Neuron (in vitro differentiated cells): ENCODE measurements around the gene SPX.

Experiments used
- H2AFZ ChIP-seq: one replicate; pipeline ENCODE4 v1.6.1; 2013; ENCODE audit warnings: low read depth, mild to moderate bottlenecking, inconsistent platforms, low read length, moderate library complexity
- H3K27me3 ChIP-seq: one replicate; pipeline ENCODE4 v1.6.1; 2013; ENCODE audit warnings: low read length; ENCODE audit not compliant: insufficient read depth
- H3K36me3 ChIP-seq: one replicate; pipeline ENCODE4 v1.6.1; 2013; ENCODE audit warnings: low read length; ENCODE audit not compliant: insufficient read depth
- H3K4me1 ChIP-seq: one replicate; pipeline ENCODE4 v1.6.1; 2013; ENCODE audit warnings: low read length; ENCODE audit not compliant: insufficient read depth
- H3K4me3 ChIP-seq: 2 replicates; pipeline ENCODE4 v1.5.1; 2013; ENCODE audit warnings: mild to moderate bottlenecking, low read length, moderate library complexity
- H3K9me3 ChIP-seq: one replicate; pipeline ENCODE4 v1.6.1; 2013; ENCODE audit warnings: low read length

SPX gene

DNA sequence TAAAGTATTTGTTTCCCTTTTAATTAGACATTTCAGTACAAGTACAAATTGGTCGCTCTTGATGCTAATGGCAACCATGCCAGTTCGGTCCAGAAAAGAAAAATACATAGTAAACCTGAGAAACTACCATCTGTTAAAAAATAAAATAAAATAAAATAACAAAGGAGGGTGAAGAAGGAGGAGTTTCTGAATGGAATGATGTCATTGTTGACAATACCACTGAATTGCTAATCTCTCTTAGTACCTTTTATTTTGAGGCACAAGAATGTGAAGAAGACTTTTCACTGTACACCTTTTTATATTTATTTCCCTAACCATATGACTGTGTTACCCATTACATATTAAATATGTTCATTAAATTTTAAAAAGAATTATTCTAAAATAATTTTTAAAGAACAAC, 19.5 kb downstream of the SPX start:
- H3K4me3 ChIP-seq: no peak overlapping the region
- no peaks in the 10 kb centered on the region for H3K27me3 ChIP-seq
- no peaks in the 10 kb centered on the region for H3K9me3 ChIP-seq
- no peak overlapping the region for H2AFZ ChIP-seq
- no peaks in the 10 kb centered on the region for H3K4me1 ChIP-seq
- H3K36me3 ChIP-seq: no peaks in the 10 kb centered on the region

DNA sequence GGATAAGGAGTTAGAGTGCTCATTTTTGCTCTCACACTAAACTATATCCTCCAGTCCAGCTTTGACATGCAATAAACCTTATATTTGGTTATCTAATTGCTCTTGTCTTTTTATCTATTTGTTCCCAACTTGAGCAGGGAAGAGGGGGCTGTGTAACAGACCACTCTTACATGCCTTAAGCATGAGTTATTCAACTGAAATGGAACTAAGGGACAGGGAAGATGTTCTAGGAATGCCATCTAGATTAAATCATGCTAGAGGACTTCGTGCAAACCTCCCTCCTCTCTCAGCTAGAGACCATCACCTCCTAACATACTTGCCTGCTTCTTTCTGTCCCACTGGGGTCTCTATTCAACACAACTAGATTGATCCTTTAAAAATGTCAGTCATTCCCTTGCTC, 20.6 kb downstream of the SPX start:
- Histone ChIP-seq H3K4me3 (no peak overlapping the region), H3K4me1 (no peaks in the 10 kb centered on the region), H2AFZ (no peak overlapping the region), H3K36me3 (no peaks in the 10 kb centered on the region), H3K9me3 (no peaks in the 10 kb centered on the region), H3K27me3 (no peaks in the 10 kb centered on the region)

DNA sequence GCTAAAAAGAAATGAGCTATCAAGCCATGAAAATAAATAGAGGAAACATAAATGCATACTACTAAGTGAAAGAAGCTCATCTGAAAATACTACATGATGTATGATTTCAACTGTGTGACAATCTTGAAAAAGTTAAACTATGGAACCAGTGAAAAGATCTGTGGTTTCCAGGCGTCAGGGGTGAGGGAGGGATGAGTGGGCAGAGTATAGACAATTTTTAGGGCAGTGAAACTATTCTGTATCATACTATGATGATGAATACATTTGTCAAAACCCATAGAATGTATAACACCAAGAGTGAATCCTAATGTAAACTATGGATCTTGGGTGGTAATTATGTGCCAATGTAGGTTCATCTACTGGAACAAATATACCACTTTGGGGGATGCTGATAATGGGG, 21.3 kb downstream of the SPX start:
- H2AFZ ChIP-seq: no peak overlapping the region
- H3K27me3 ChIP-seq: no peaks in the 10 kb centered on the region
- H3K36me3 ChIP-seq: no peaks in the 10 kb centered on the region
- H3K4me3 ChIP-seq: no peak overlapping the region
- H3K4me1 ChIP-seq: no peaks in the 10 kb centered on the region
- H3K9me3 ChIP-seq: no peaks in the 10 kb centered on the region

GRCh38 chr12:21551841-21552465, 25.9 kb downstream of the SPX start:
- no peaks in the 10 kb centered on the region for H3K36me3 ChIP-seq
- no peaks in the 10 kb centered on the region for H3K4me1 ChIP-seq
- no peak overlapping the region for H3K4me3 ChIP-seq
- no peak overlapping the region for H2AFZ ChIP-seq
- H3K9me3 ChIP-seq: no peaks in the 10 kb centered on the region
- H3K27me3 ChIP-seq: no peaks in the 10 kb centered on the region

- Histone ChIP-seq H2AFZ (no peak overlapping the region), H3K4me1 (no peaks in the 10 kb centered on the region), H3K27me3 (no peaks in the 10 kb centered on the region), H3K36me3 (no peaks in the 10 kb centered on the region), H3K9me3 (no peaks in the 10 kb centered on the region), H3K4me3 (no peak overlapping the region)
Measured at GRCh38 chr12:21552635-21553328, 26.7 kb downstream of the SPX start.

DNA sequence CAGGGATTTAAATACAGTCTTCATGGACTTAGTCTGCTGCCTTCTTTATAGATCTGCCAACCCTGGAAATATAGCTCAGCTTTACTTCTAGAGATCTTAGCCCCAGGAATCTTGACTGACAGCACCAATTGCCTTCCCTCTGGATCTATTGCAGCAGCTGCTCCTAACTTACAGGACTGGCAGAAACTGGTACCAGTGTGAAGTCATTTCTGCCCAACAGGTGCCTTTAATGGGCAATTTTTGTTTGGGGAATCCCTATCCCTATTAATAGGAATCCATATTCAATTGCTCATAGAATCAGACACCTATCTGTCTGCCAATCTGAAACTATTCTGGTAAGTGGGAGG, 27.2 kb downstream of the SPX start:
- Histone ChIP-seq H3K9me3 (no peaks in the 10 kb centered on the region), H3K36me3 (no peaks in the 10 kb centered on the region), H3K27me3 (no peaks in the 10 kb centered on the region), H2AFZ (no peak overlapping the region), H3K4me3 (no peak overlapping the region), H3K4me1 (no peaks in the 10 kb centered on the region)

DNA sequence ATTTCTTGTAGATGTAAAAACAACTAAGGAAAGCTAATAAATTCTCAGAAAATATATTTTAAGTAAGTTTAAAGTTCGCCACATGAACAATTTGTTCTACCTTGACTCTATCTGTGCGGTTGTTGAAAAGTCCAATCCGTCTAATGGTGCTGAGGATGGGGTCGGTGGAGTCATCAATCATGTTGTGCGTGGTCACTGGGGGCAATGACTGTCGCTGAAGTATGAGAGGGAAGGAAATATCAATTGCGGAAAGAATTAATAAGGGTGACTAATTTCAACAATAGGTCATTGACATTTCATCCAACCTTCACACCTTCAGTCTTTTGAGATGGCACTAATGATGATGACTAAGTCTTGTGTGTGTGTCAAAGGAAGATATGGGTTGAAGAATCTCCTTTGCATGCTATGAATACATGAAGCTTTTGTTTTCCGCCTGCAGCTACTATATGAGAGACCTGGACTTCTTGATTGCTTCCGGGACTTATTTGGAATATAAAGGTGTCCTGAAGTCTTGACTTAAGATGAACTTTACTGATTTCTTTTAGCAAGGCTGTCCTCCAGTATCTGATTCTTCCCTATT, 32.1 kb downstream of the SPX start:
- no peaks in the 10 kb centered on the region for H3K27me3 ChIP-seq
- H2AFZ ChIP-seq: no peak overlapping the region
- H3K4me3 ChIP-seq: no peak overlapping the region
- H3K4me1 ChIP-seq: no peaks in the 10 kb centered on the region
- no peaks in the 10 kb centered on the region for H3K36me3 ChIP-seq
- H3K9me3 ChIP-seq: no peaks in the 10 kb centered on the region

GRCh38 chr12:21559855-21560569, 33.9 kb downstream of the SPX start:
- Histone ChIP-seq H3K4me3 (no peak overlapping the region), H3K27me3 (no peaks in the 10 kb centered on the region), H3K9me3 (no peaks in the 10 kb centered on the region), H2AFZ (no peak overlapping the region), H3K36me3 (no peaks in the 10 kb centered on the region), H3K4me1 (no peaks in the 10 kb centered on the region)

- Histone ChIP-seq H2AFZ (no peak overlapping the region), H3K4me1 (no peaks in the 10 kb centered on the region), H3K36me3 (no peaks in the 10 kb centered on the region), H3K4me3 (no peak overlapping the region), H3K27me3 (no peaks in the 10 kb centered on the region), H3K9me3 (no peaks in the 10 kb centered on the region)
Measured at GRCh38 chr12:21561158-21561557, 35.1 kb downstream of the SPX start.

- no peak overlapping the region for H3K4me3 ChIP-seq
- no peak overlapping the region for H2AFZ ChIP-seq
- H3K4me1 ChIP-seq: no peaks in the 10 kb centered on the region
- H3K9me3 ChIP-seq: no peaks in the 10 kb centered on the region
- no peaks in the 10 kb centered on the region for H3K27me3 ChIP-seq
- no peaks in the 10 kb centered on the region for H3K36me3 ChIP-seq
Measured at GRCh38 chr12:21562859-21563258, 36.8 kb downstream of the SPX start.

DNA sequence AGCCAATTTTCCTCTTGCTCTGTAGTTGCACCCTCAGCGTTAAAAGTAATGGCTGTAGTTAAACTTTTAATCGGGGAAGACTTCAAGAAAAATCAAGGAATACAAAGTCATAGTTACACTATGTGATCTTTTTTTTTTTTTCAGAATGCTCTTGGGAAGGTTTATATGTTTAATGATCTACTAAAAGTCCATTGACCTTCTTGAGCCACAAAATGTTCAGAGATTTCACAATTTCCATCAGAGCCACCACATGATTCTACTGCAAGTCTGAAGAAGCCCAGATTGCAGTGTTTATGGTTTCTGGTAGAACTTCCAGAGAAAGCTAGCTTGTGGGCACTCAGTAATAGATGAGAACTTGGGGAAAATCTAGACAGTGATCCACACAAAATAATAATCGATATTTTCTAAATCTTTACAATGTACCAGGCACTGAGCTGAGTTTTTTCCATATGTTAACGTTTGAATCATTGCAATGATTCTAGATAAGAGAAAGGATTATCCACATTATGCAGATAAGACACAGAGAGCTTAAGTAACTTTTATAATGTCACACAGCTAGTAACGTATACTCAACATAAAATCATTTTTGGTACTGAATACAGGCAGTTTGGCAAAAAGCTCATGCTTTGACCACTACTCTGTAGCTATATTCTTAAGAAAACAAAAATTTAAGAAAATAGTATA, 40.3 kb downstream of the SPX start:
- Histone ChIP-seq H3K9me3 (no peaks in the 10 kb centered on the region), H3K4me1 (no peaks in the 10 kb centered on the region), H2AFZ (no peak overlapping the region), H3K36me3 (no peaks in the 10 kb centered on the region), H3K4me3 (no peak overlapping the region), H3K27me3 (no peaks in the 10 kb centered on the region)

- Histone ChIP-seq H2AFZ (no peak overlapping the region), H3K4me1 (no peaks in the 10 kb centered on the region), H3K9me3 (no peaks in the 10 kb centered on the region), H3K36me3 (no peaks in the 10 kb centered on the region), H3K27me3 (no peaks in the 10 kb centered on the region), H3K4me3 (no peak overlapping the region)
Measured at GRCh38 chr12:21566907-21567394, 40.9 kb downstream of the SPX start.

DNA sequence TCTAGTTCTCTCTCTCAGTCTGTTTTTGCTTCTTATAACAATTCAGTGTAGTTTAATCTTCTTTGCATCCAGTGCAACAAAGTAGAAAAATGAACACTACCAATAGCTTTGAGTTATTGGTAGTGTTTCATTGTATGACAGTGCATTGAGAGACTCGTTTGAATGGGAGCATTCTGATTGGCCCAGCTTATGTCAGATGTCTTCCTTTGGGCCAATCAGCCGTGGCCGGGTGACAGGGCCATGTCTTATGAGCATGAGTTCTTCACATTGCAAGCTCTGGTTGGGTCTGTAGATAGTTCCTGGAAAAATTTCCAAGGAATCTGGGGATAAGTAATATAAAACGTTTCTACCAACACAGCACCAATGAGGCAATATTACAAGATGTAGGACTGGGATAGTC, 42.0 kb downstream of the SPX start:
- Histone ChIP-seq H3K27me3 (no peaks in the 10 kb centered on the region), H3K4me1 (no peaks in the 10 kb centered on the region), H3K36me3 (no peaks in the 10 kb centered on the region), H3K9me3 (no peaks in the 10 kb centered on the region), H2AFZ (no peak overlapping the region), H3K4me3 (no peak overlapping the region)
